HUES6 (cell line): Measurements from ENCODE around the gene POLR1D.

Source experiments
- H3K27ac ChIP-seq: 2 replicates; pipeline ENCODE4 v1.7.0; 2013; ENCODE audit warnings: low read depth, mild to moderate bottlenecking, low read length, inconsistent platforms
- H3K27me3 ChIP-seq: 2 replicates; pipeline ENCODE4 v1.6.1; 2013; ENCODE audit warnings: low read length; ENCODE audit not compliant: control insufficient read depth, insufficient read depth
- H3K36me3 ChIP-seq: 2 replicates; pipeline ENCODE4 v1.6.1; 2013; ENCODE audit warnings: low read length; ENCODE audit not compliant: control insufficient read depth, insufficient read depth
- H3K4me1 ChIP-seq: 2 replicates; pipeline ENCODE4 v1.6.1; 2013; ENCODE audit warnings: low read length; ENCODE audit not compliant: control insufficient read depth, insufficient read depth
- H3K4me3 ChIP-seq: 2 replicates; pipeline ENCODE4 v1.5.1; 2013; ENCODE audit warnings: low read depth, low read length
- H3K9ac ChIP-seq: one replicate; pipeline ENCODE4 v1.6.1; 2013; ENCODE audit warnings: mild to moderate bottlenecking, low read length
- H3K9me3 ChIP-seq: 2 replicates; pipeline ENCODE4 v1.6.1; 2013; ENCODE audit warnings: low read depth, low read length; ENCODE audit not compliant: control insufficient read depth, insufficient read depth

POLR1D gene

GRCh38 chr13:27621366-27622101 is at the start of gene POLR1D:
Gene POLR1D (plus strand): TSS chr13:27621892. CDS start chr13:27621984, 92 bp downstream.
- Histone ChIP-seq H3K36me3 (peaks cover 28% of the 10 kb centered on the region), H3K4me1 (peaks cover 31% of the 10 kb centered on the region), H3K27ac (peak within 1 kb of the TSS; percentile 80)

GRCh38 chr13:27572234-27572901 is 49.3 kb upstream of the POLR1D start:
- H3K27ac ChIP-seq, result no peak overlapping the region

More at GRCh38 chr13:27621366-27622101, at the start of gene POLR1D:
- Histone ChIP-seq H3K27me3 (no peaks in the 10 kb centered on the region), H3K4me3 (peak within 1 kb of the TSS; percentile 87), H3K9ac (peak within 1 kb of the TSS; percentile 96), H3K9me3 (no peaks in the 10 kb centered on the region)

GRCh38 chr13:27573265-27573664 is 48.4 kb upstream of the POLR1D start:
- Histone ChIP-seq H3K4me3 (no peak overlapping the region), H3K27ac (no peak overlapping the region), H3K9me3 (0 out of 2 replicates have a peak, but pooled peaks cover 2% of the 10 kb centered on the region), H3K9ac (no peak overlapping the region), H3K4me1 (no peaks in the 10 kb centered on the region), H3K36me3 (peaks cover 13% of the 10 kb centered on the region), H3K27me3 (no peaks in the 10 kb centered on the region)

More at GRCh38 chr13:27572234-27572901, 49.3 kb upstream of the POLR1D start:
- Histone ChIP-seq H3K36me3 (peaks cover 20% of the 10 kb centered on the region), H3K4me3 (no peak overlapping the region), H3K4me1 (no peaks in the 10 kb centered on the region), H3K9ac (no peak overlapping the region), H3K9me3 (0 out of 2 replicates have a peak, but pooled peaks cover 2% of the 10 kb centered on the region), H3K27me3 (no peaks in the 10 kb centered on the region)

GRCh38 chr13:27574661-27575060 is 47.0 kb upstream of the POLR1D start:
- Histone ChIP-seq H3K9me3 (0 out of 2 replicates have a peak, but pooled peaks cover 2% of the 10 kb centered on the region), H3K36me3 (no peaks in the 10 kb centered on the region; the same call in 1 of the 2 replicates), H3K27ac (no peak overlapping the region), H3K27me3 (no peaks in the 10 kb centered on the region), H3K4me3 (no peak overlapping the region), H3K9ac (no peak overlapping the region), H3K4me1 (peaks cover 6% of the 10 kb centered on the region)

GRCh38 chr13:27578121-27579030 is 43.3 kb upstream of the POLR1D start:
- H3K4me3 ChIP-seq, result no peak overlapping the region
- H3K27ac ChIP-seq, result no peak overlapping the region
- H3K36me3 ChIP-seq, result peaks cover 5% of the 10 kb centered on the region
- 0 out of 2 replicates have a peak, but pooled peaks cover 2% of the 10 kb centered on the region for H3K9me3 ChIP-seq
- no peak overlapping the region for H3K9ac ChIP-seq
- peaks cover 6% of the 10 kb centered on the region for H3K4me1 ChIP-seq
- H3K27me3 ChIP-seq, result no peaks in the 10 kb centered on the region

GRCh38 chr13:27583645-27584044 is 38.0 kb upstream of the POLR1D start:
- peaks cover 5% of the 10 kb centered on the region for H3K36me3 ChIP-seq
- H3K27ac ChIP-seq, result no peak overlapping the region
- no peak overlapping the region for H3K9ac ChIP-seq
- no peaks in the 10 kb centered on the region for H3K27me3 ChIP-seq
- no peaks in the 10 kb centered on the region for H3K9me3 ChIP-seq
- peaks cover 2% of the 10 kb centered on the region for H3K4me1 ChIP-seq
- H3K4me3 ChIP-seq, result no peak overlapping the region

- Histone ChIP-seq H3K4me1 (no peaks in the 10 kb centered on the region), H3K36me3 (no peaks in the 10 kb centered on the region), H3K9ac (no peak overlapping the region), H3K4me3 (no peak overlapping the region), H3K27ac (no peak overlapping the region), H3K9me3 (no peaks in the 10 kb centered on the region), H3K27me3 (no peaks in the 10 kb centered on the region)
Observed at GRCh38 chr13:27587095-27587746, 34.5 kb upstream of the POLR1D start.

- H3K27me3 ChIP-seq, result no peaks in the 10 kb centered on the region
- H3K36me3 ChIP-seq, result no peaks in the 10 kb centered on the region
- H3K4me1 ChIP-seq, result no peaks in the 10 kb centered on the region
- no peaks in the 10 kb centered on the region for H3K9me3 ChIP-seq
- H3K4me3 ChIP-seq, result no peak overlapping the region
- H3K9ac ChIP-seq, result no peak overlapping the region
- H3K27ac ChIP-seq, result no peak overlapping the region
Observed at GRCh38 chr13:27588405-27588804, 33.3 kb upstream of the POLR1D start.

- no peak overlapping the region for H3K4me3 ChIP-seq
Observed at GRCh38 chr13:27592865-27593264, 28.8 kb upstream of the POLR1D start.

GRCh38 chr13:27593267-27593666 is 28.4 kb upstream of the POLR1D start:
- H3K4me1 ChIP-seq, result peaks cover 11% of the 10 kb centered on the region; the same call in 1 of the 2 replicates
- no peak overlapping the region for H3K9ac ChIP-seq
- no peak overlapping the region for H3K4me3 ChIP-seq
- no peaks in the 10 kb centered on the region for H3K9me3 ChIP-seq
- no peaks in the 10 kb centered on the region for H3K27me3 ChIP-seq
- H3K27ac ChIP-seq, result no peak overlapping the region
- H3K36me3 ChIP-seq, result no peaks in the 10 kb centered on the region

More at GRCh38 chr13:27592865-27593264, 28.8 kb upstream of the POLR1D start:
- no peak overlapping the region for H3K9ac ChIP-seq
- peaks cover 11% of the 10 kb centered on the region; the same call in 1 of the 2 replicates for H3K4me1 ChIP-seq
- no peaks in the 10 kb centered on the region for H3K36me3 ChIP-seq
- no peak overlapping the region for H3K27ac ChIP-seq
- H3K9me3 ChIP-seq, result no peaks in the 10 kb centered on the region
- H3K27me3 ChIP-seq, result no peaks in the 10 kb centered on the region
